GM19438 (cell line): ENCODE results near the gene PALLD.

Source experiments
- ATAC-seq: cut with Tn5 transposase; IDR thresholded peaks from one replicate; pipeline ENCODE4 v1.9.1; 2021; ENCODE audit warnings: low read depth; ENCODE audit not compliant: unreplicated experiment

The PALLD gene

GRCh38 chr4:168659741-168660465 is 163.1 kb downstream of the PALLD start:
- ATAC-seq = no peak

DNA sequence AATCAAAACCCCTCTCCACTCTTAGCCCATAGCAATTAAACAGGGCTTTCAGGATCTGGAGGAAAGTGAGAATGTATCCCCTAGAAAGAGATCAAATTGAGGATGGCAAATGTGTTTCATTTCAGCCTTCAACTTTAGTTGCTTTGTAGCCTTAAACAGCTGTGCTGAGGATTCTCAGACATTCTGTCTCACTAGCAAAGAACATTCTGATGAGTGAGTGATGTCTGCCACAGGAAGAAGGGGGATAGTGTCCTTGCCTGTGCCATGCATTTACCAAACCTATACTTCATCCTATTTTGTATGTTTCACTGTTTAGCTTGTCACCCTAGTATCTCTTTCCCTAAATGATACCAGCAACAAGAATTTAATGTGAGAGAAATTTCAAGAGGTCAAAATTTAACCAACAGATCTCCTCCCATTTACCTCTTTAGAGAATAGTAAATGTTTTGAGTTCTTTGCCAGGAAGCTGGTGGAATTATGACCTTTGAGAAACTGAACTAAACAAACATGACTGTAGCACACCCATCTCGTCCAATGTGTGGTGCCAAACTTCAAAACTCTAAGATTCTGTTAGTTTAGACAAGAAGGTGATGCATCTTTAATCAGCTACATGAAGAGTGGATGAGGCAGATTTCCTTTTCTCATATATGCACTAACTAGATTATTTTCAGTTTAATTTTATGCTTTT is 165.6 kb downstream of the PALLD start:
- ATAC-seq = no peak

DNA sequence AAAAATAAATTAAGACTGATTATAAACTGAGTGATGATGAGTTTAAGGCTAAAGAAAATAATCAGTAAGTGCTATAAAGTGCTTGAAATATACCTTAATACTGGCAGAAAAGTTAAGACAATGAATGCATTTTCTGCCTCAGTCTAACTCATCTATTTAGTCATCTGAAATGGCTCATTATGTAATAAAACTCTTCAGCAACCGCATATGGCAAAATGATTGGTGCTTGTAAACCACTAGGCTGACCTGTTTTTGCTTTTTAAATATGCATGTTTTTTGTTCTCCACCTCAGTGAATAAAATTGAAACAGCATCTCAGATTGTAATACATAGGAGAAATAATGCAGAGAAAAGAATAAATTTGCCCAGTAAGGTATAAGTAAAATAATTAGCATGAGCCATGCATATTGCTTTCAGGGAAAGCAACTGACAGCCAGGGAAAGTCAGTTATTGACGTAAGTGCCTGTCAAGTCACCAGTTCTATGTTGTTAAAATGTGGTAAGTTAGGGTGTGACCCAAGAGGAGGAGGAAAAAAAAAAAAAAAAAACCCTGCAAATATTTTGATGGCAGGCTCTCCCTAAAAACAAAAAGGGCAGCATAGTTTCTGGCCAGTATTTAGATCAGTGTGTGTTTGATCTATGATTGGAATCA is 167.5 kb downstream of the PALLD start:
- ATAC-seq = no peak

DNA sequence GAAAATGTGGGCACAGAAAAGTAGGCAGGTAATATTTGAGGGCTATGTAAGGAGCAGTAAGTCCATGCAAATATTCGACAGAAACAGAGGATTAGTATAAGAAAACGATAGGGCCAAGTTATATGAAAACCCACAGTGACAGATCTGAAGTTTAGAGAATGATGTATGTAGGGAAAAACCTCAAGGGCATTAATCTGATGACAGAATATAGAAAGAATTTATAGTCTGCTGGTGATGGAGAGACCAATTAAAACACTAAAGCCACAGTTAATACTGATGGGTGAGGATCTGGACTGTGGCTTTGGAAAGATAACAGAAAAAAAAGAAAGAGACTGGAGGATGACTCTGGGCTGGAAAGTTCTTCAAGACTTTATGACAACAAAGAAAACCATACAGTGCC is 169.7 kb downstream of the PALLD start:
- no peak for ATAC-seq

GRCh38 chr4:168667376-168667775 is 170.5 kb downstream of the PALLD start:
- ATAC-seq = no peak

DNA sequence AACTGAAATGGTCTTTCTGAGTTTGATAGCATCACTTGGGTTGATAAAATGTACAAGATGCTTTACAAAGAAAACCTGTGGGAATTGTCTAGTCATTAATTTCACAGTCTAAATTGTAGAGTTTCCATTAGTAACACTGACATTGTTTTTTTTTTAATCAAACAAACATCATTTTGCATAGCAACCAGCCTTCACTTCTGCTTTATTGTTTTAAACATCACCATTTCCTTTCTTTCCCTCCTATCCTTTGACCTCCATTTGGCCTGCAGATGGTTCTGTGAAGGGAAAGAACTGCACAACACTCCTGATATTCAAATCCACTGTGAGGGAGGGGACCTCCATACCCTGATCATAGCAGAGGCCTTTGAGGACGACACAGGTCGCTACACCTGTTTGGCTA is 171.1 kb downstream of the PALLD start:
- ATAC-seq = no peak

DNA sequence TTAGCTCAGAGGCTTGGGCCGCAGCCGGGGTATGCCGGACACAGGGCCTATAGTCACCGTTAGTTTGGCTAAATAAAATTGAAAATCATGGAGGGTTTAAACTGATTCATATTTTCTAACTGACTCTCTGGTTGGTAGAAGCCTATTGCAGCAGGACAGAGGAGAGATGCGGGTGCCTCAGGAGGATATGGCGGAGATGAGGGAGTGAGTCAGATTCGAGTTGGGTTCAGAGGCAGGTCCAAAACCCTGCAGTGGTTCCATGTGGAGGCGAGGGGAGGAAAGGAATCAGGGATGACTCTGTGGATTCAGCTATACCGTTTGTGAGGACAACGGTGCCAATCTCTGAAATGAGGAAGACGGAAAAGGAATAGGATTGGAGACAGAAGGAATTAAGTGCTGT is 176.6 kb downstream of the PALLD start:
- ATAC-seq = no peak

- ATAC-seq = no peak
Measured at GRCh38 chr4:168674077-168674747, 177.4 kb downstream of the PALLD start.

GRCh38 chr4:168674866-168675265 is 178.0 kb downstream of the PALLD start:
- no peak for ATAC-seq

- no peak for ATAC-seq
Measured at GRCh38 chr4:168677063-168677462, 180.2 kb downstream of the PALLD start.

DNA sequence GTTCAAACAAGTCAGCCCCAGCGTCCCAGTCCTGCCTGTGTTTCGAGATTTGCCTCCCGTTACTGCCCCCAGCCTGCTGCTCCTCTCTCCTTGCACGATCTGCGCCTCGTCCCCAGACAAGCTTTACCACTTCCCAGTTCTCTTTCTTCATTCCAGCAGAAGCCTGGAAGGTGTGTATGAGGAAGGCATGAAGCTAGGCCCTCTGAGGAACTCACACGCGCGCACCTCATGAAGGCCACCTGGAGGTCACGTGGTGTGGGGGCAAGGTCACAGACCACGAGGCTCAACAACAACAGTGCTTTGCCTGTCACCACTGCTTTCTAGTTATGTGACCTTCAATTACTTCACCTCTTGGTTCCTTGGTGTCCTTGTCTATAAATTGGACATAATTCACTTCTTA is 181.0 kb downstream of the PALLD start:
- ATAC-seq = no peak

DNA sequence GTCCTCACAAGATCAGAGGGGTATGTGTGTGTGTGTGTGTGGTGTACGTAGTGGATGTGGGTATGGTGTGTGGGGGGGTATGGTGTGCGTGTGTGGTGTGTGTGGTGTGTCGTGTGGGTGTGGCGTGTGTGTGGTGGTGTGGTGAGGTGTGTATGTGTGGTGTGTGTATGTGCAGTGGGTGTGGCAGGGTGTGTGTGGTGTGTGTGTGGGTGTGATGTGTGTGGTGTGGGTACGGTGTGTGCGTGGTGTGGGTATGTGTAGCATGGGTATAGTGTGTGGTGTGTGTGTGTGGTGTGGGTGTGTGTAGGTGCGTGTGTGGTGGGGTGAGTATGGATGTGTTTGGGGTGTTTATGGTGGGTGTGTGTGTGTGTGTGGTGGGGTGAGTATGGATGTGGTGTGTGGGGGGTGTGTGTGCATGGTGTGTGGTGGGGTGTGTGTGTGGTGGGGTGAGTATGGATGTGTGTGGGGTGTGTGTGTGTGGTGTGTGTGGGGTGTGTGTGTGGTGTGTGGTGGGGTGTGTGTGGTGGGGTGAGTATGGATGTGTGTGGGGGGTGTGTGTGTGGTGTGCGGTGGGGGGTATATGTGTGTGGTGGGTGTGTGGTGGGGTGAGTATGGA is 182.0 kb downstream of the PALLD start:
- no peak for ATAC-seq

DNA sequence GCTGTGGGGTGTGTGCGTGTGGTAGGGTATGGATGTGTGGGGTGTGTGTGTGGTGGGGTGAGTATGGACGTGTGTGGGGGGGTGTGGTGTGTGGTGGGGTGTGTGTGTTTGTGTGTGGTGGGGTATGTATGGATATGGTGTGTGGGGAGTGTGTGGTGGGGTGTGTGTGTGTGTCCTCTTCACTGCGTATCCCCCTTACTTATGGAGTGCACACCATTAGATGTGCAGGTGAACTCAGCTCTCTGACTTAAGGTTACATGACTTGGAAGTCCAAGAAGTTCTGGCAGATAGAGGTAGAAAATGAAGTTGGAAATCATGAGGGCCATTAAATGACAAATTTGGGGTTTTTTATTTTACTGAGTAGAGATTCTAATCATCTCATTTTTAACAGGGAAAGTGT is 182.5 kb downstream of the PALLD start:
- ATAC-seq = no peak

DNA sequence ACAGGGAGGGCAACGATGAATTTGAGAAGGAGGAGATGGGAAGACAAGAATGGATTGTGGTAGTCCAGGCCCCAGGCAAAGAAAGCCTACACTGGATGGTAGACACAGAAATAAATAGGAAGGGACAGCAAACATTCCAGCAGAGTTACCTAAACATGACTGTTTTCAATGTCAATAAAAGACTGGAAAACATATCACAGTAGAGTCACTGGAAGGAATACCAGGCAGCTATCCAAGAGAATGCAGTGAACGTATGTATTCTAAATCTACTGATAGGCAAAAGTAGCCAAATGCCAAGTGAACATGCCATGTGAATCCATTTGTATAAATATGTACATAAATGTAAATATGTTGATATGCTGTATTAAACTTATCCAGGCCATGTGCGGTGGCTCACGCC is 183.0 kb downstream of the PALLD start:
- ATAC-seq = no peak

- ATAC-seq = no peak
Measured at GRCh38 chr4:168682898-168683500, 186.1 kb downstream of the PALLD start.

GRCh38 chr4:168683595-168683994 is 186.7 kb downstream of the PALLD start:
- ATAC-seq = no peak

GRCh38 chr4:168685136-168685809 is 188.4 kb downstream of the PALLD start:
- ATAC-seq = no peak

GRCh38 chr4:168688584-168688983 is 191.7 kb downstream of the PALLD start:
- no peak for ATAC-seq

DNA sequence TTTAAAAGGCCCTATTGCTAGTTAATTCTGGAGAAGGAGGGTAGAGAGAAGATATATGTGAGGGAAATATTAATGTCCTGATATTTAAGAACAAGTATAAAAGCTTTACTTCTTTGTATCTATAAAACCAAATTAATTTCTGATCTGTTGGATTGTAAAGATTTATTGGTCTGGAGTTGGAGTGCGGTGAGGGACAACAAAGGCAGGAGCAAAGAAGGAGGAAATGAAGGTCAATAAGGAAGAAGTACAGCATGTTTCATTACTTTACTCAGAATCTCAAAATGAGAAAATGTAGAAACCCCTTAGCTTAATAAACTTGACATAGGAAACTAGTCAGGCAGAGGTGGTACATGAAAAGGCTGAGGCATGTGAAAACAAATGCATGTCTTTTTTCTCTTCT is 192.9 kb downstream of the PALLD start:
- no peak for ATAC-seq

GRCh38 chr4:168690199-168690598 is 193.3 kb downstream of the PALLD start:
- ATAC-seq = no peak
